ENCODE data around the gene CRYBG2. TPM values are rescaled to one million over a fixed set of nuclear protein-coding genes. Genes with fewer than 3 reads are reported as not detected.

Gene CRYBG2
- total and polyA plus RNA-seq, 2 of the 13 experiments (the other 11 are each of a cell fraction or from before 2014, with no cell fraction given) = 1.3 to 2.9 TPM

DNA sequence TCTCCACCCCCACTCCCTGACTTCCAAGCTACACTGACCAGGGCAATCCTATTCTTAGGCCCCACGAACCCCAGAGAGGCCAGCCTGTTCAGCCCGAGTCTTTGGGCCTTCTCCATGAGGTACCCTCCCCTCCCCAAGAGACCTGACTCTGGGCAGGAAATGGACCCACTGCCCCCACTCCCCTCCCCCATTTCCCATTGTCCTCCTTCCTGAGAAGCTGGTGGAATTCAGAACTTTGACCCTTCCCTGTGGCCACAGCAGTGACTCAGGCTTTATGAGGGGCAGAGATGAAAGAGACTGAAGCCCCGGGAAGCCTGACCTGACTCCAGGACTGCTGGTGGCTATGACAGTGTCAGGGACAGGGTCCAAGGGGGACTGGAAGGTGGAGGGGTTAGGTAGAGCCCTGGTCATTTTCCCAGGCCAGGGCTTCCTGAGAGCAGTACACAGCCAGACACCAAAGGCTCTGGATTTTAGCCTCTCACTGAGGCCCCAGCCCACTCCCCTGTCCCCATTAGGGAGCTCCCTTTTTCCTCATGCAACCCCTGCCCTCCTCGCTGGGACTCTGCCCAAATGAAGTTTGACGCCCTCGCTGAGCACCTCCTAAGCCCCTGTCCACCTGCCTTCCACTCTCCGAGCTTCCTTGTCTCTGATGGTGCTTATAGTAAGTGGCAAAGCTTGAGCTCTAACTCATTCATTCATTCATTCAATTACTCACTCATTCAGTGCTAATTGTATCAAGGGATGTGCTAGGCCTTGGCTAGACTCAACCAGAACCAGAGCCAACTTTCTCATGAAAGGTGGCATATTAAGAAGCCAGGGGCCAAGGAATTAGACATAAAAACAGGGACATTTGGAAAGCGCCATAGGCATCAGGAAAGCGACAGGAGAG lies 3.0 kb downstream of the CRYBG2 start (continued):
- 0 out of 2 replicates have a peak, but pooled peaks have one; percentile 50 for TF ChIP-seq IRF1 (CRISPR knock-in tag; IDR thresholded peaks at IDR 0.05; ENCODE audit: low read depth)
- TF ChIP-seq SALL2 (CRISPR knock-in tag; IDR thresholded peaks at IDR 0.05) = peak; percentile 35; the same call in 1 of the 2 replicates
- no peak for TF ChIP-seq ZFYVE20 (CRISPR knock-in tag; IDR thresholded peaks at IDR 0.05; ENCODE audit: borderline replicate concordance, low read depth)
- no peak for TF ChIP-seq LBX2 (CRISPR knock-in tag; IDR thresholded peaks at IDR 0.05; ENCODE audit: borderline replicate concordance)
- TF ChIP-seq MTF2 (CRISPR knock-in tag; IDR thresholded peaks at IDR 0.05; ENCODE audit: borderline replicate concordance) = no peak
- peak; percentile 45 for TF ChIP-seq ZNF883 (CRISPR knock-in tag; IDR thresholded peaks at IDR 0.05; ENCODE audit: not compliant biosample characterization)
- TF ChIP-seq JUND (CRISPR knock-in tag; IDR thresholded peaks at IDR 0.05) = peak; percentile 96
- TF ChIP-seq, protein P1, sequence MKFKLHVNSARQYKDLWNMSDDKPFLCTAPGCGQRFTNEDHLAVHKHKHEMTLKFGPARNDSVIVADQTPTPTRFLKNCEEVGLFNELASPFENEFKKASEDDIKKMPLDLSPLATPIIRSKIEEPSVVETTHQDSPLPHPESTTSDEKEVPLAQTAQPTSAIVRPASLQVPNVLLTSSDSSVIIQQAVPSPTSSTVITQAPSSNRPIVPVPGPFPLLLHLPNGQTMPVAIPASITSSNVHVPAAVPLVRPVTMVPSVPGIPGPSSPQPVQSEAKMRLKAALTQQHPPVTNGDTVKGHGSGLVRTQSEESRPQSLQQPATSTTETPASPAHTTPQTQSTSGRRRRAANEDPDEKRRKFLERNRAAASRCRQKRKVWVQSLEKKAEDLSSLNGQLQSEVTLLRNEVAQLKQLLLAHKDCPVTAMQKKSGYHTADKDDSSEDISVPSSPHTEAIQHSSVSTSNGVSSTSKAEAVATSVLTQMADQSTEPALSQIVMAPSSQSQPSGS (CRISPR knock-in tag; IDR thresholded peaks at IDR 0.05) = peak; percentile 62; the same call in 1 of the 2 replicates
- 0 out of 2 replicates have a peak, but pooled peaks have one; percentile 31 for TF ChIP-seq TAF1 (CRISPR knock-in tag; IDR thresholded peaks at IDR 0.05)
- TF ChIP-seq SSRP1 (CRISPR knock-in tag; IDR thresholded peaks at IDR 0.05) = peak; percentile 82; the same call in 1 of the 2 replicates
- 0 out of 2 replicates have a peak, but pooled peaks have one; percentile 51 for TF ChIP-seq ZKSCAN8 (CRISPR knock-in tag; IDR thresholded peaks at IDR 0.05; ENCODE audit: borderline replicate concordance)
- TF ChIP-seq HNF4A (CRISPR knock-in tag; IDR thresholded peaks at IDR 0.05) = peak; percentile 96
- peak; percentile 67 for TF ChIP-seq YY1 (IDR thresholded peaks at IDR 0.05; ENCODE audit: insufficient read depth, insufficient replicate concordance, low read depth, low read length)
- peak; percentile 74; the same call in 1 of the 2 replicates for TF ChIP-seq ELF1 (CRISPR knock-in tag; IDR thresholded peaks at IDR 0.05)
- peak; percentile 59 for TF ChIP-seq SRSF1 (optimal IDR thresholded peaks at IDR 0.05; ENCODE audit: low read depth, low read length)
- TF ChIP-seq ZNF34 (CRISPR knock-in tag; IDR thresholded peaks at IDR 0.05; ENCODE audit: borderline replicate concordance) = 0 out of 2 replicates have a peak, but pooled peaks have one; percentile 86
- TF ChIP-seq ZNF775 (CRISPR knock-in tag; IDR thresholded peaks at IDR 0.05; ENCODE audit: borderline replicate concordance) = 0 out of 2 replicates have a peak, but pooled peaks have one; percentile 10
- TF ChIP-seq ZNF512B (CRISPR knock-in tag; IDR thresholded peaks at IDR 0.05; ENCODE audit: borderline replicate concordance) = no peak
